ENCODE data around the gene TNRC6C.

DNA sequence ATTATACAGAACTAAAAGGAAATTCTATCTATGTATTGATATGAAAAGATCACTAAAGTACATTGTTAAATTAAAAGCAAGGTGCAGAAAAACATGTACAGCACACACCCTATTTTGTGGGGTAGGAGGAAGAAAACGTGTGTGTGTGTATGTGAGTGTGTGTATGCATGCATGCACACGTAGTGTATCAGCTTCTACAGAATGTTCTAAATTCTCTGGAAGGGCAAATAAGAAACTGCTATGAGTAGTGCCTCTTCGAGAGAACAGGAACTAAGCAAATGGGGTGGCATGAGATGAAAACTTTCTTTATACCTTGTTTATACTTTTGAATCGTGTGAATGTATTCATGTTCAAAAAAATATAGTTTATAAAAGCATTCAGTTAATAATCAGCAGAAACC, 111.2 kb downstream of the TNRC6C start:
- TF ChIP-seq ERF (CRISPR knock-in tag; IDR thresholded peaks at IDR 0.05), result no peak
- TF ChIP-seq, protein P1, sequence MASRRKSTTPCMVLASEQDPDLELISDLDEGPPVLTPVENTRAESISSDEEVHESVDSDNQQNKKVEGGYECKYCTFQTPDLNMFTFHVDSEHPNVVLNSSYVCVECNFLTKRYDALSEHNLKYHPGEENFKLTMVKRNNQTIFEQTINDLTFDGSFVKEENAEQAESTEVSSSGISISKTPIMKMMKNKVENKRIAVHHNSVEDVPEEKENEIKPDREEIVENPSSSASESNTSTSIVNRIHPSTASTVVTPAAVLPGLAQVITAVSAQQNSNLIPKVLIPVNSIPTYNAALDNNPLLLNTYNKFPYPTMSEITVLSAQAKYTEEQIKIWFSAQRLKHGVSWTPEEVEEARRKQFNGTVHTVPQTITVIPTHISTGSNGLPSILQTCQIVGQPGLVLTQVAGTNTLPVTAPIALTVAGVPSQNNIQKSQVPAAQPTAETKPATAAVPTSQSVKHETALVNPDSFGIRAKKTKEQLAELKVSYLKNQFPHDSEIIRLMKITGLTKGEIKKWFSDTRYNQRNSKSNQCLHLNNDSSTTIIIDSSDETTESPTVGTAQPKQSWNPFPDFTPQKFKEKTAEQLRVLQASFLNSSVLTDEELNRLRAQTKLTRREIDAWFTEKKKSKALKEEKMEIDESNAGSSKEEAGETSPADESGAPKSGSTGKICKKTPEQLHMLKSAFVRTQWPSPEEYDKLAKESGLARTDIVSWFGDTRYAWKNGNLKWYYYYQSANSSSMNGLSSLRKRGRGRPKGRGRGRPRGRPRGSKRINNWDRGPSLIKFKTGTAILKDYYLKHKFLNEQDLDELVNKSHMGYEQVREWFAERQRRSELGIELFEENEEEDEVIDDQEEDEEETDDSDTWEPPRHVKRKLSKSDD (conservative IDR thresholded peaks at IDR 0.05; ENCODE audit: low read length), result no peak
- TF ChIP-seq, protein P2, sequence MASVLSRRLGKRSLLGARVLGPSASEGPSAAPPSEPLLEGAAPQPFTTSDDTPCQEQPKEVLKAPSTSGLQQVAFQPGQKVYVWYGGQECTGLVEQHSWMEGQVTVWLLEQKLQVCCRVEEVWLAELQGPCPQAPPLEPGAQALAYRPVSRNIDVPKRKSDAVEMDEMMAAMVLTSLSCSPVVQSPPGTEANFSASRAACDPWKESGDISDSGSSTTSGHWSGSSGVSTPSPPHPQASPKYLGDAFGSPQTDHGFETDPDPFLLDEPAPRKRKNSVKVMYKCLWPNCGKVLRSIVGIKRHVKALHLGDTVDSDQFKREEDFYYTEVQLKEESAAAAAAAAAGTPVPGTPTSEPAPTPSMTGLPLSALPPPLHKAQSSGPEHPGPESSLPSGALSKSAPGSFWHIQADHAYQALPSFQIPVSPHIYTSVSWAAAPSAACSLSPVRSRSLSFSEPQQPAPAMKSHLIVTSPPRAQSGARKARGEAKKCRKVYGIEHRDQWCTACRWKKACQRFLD (CRISPR knock-in tag; IDR thresholded peaks at IDR 0.05), result no peak
- TF ChIP-seq, protein P3, sequence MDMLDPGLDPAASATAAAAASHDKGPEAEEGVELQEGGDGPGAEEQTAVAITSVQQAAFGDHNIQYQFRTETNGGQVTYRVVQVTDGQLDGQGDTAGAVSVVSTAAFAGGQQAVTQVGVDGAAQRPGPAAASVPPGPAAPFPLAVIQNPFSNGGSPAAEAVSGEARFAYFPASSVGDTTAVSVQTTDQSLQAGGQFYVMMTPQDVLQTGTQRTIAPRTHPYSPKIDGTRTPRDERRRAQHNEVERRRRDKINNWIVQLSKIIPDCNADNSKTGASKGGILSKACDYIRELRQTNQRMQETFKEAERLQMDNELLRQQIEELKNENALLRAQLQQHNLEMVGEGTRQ (CRISPR knock-in tag; IDR thresholded peaks at IDR 0.05), result no peak
- TF ChIP-seq, protein P4, sequence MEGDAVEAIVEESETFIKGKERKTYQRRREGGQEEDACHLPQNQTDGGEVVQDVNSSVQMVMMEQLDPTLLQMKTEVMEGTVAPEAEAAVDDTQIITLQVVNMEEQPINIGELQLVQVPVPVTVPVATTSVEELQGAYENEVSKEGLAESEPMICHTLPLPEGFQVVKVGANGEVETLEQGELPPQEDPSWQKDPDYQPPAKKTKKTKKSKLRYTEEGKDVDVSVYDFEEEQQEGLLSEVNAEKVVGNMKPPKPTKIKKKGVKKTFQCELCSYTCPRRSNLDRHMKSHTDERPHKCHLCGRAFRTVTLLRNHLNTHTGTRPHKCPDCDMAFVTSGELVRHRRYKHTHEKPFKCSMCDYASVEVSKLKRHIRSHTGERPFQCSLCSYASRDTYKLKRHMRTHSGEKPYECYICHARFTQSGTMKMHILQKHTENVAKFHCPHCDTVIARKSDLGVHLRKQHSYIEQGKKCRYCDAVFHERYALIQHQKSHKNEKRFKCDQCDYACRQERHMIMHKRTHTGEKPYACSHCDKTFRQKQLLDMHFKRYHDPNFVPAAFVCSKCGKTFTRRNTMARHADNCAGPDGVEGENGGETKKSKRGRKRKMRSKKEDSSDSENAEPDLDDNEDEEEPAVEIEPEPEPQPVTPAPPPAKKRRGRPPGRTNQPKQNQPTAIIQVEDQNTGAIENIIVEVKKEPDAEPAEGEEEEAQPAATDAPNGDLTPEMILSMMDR (IDR thresholded peaks at IDR 0.05 in 2 of 3, conservative IDR thresholded peaks at IDR 0.05 in 1 of 3; ENCODE audit: insufficient read depth in 2 of 3, low read depth in 1 of 3, low read length in 3 of 3), result no peak
- TF ChIP-seq TAF7 (tag; IDR thresholded peaks at IDR 0.05), result no peak
- TF ChIP-seq EP300 (IDR thresholded peaks at IDR 0.05; ENCODE audit: low read length), result no peak
- no peak for TF ChIP-seq NFRKB (IDR thresholded peaks at IDR 0.05; ENCODE audit: low read depth)
- TF ChIP-seq, protein P5, sequence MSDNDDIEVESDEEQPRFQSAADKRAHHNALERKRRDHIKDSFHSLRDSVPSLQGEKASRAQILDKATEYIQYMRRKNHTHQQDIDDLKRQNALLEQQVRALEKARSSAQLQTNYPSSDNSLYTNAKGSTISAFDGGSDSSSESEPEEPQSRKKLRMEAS (CRISPR knock-in tag; IDR thresholded peaks at IDR 0.05), result no peak
- no peak for TF ChIP-seq CREM (IDR thresholded peaks at IDR 0.05; ENCODE audit: low read depth)
- TF ChIP-seq SMAD1 (IDR thresholded peaks at IDR 0.05; ENCODE audit: low read depth, low read length, partially characterized antibody), result no peak
- no peak for TF ChIP-seq BHLHE40 (IDR thresholded peaks at IDR 0.05; ENCODE audit: low read length)
- no peak for TF ChIP-seq IRF2 (CRISPR knock-in tag; IDR thresholded peaks at IDR 0.05)
